HG03457 (cell line): ENCODE measurements around the gene ITIH1.
"Not testable (repeated sequence)": the region's sequence is repeated elsewhere in the genome, so short reads cannot be mapped to it uniquely, and the experiment has no call there.

Source experiments
- ATAC-seq: cut with Tn5 transposase; IDR thresholded peaks from one replicate; pipeline ENCODE4 v1.9.1; 2021; ENCODE audit warnings: moderate number of reproducible peaks; ENCODE audit not compliant: unreplicated experiment

The ITIH1 gene

GRCh38 chr3:52777127-52777958, at the start of gene ITIH1:
ITIH1 (plus strand) TSS chr3:52777599; CDS start chr3:52777616, 17 bp downstream.
- ATAC-seq, result no peak

- not testable (repeated sequence) for ATAC-seq
Measured at GRCh38 chr3:52728753-52729152, 48.6 kb upstream of the ITIH1 start.

- ATAC-seq, result no peak
Measured at GRCh38 chr3:52730681-52731080, 46.7 kb upstream of the ITIH1 start.

GRCh38 chr3:52731590-52731989, 45.8 kb upstream of the ITIH1 start:
- ATAC-seq, result no peak

GRCh38 chr3:52733256-52733891, 44.0 kb upstream of the ITIH1 start:
- no peak for ATAC-seq

- ATAC-seq, result no peak
Measured at GRCh38 chr3:52739730-52740129, 37.7 kb upstream of the ITIH1 start.

GRCh38 chr3:52742418-52743041, 34.9 kb upstream of the ITIH1 start:
- no peak for ATAC-seq

GRCh38 chr3:52743152-52743551, 34.2 kb upstream of the ITIH1 start:
- ATAC-seq, result no peak

GRCh38 chr3:52743721-52744120, 33.7 kb upstream of the ITIH1 start:
- no peak for ATAC-seq

GRCh38 chr3:52752045-52752660, 25.2 kb upstream of the ITIH1 start:
- no peak for ATAC-seq

- no peak for ATAC-seq
Measured at GRCh38 chr3:52754373-52754772, 23.0 kb upstream of the ITIH1 start.

- ATAC-seq, result no peak
Measured at GRCh38 chr3:52756141-52756540, 21.3 kb upstream of the ITIH1 start.

- ATAC-seq, result no peak
Measured at GRCh38 chr3:52763466-52763865, 13.9 kb upstream of the ITIH1 start.

- ATAC-seq, result no peak
Measured at GRCh38 chr3:52769786-52770455, 7.5 kb upstream of the ITIH1 start.

- peak; percentile 90 for ATAC-seq
Measured at GRCh38 chr3:52770496-52771333, 6.7 kb upstream of the ITIH1 start, which contains the start of gene NEK4. NEK4 (minus strand) TSS chr3:52770940; CDS start chr3:52770746, 194 bp downstream.

- ATAC-seq, result no peak
Measured at GRCh38 chr3:52771334-52771681, 6.1 kb upstream of the ITIH1 start.

GRCh38 chr3:52771702-52772101, 5.7 kb upstream of the ITIH1 start:
- no peak for ATAC-seq

GRCh38 chr3:52773361-52774065, 3.9 kb upstream of the ITIH1 start:
- ATAC-seq, result no peak

- no peak for ATAC-seq
Measured at GRCh38 chr3:52774066-52774713, 3.2 kb upstream of the ITIH1 start.
